Measurements from ENCODE around the gene ZNF335. TPM values are rescaled to one million over a fixed set of nuclear protein-coding genes. Genes with fewer than 3 reads are reported as not detected.
"Not testable (repeated sequence)": the region's sequence is repeated elsewhere in the genome, so short reads cannot be mapped to it uniquely, and the experiment has no call there.

The ZNF335 gene
- total and polyA plus RNA-seq, 2 donors (not counting 3 experiments of a cell fraction or from before 2014, with no cell fraction given) = 17.3 to 22.8 TPM

DNA sequence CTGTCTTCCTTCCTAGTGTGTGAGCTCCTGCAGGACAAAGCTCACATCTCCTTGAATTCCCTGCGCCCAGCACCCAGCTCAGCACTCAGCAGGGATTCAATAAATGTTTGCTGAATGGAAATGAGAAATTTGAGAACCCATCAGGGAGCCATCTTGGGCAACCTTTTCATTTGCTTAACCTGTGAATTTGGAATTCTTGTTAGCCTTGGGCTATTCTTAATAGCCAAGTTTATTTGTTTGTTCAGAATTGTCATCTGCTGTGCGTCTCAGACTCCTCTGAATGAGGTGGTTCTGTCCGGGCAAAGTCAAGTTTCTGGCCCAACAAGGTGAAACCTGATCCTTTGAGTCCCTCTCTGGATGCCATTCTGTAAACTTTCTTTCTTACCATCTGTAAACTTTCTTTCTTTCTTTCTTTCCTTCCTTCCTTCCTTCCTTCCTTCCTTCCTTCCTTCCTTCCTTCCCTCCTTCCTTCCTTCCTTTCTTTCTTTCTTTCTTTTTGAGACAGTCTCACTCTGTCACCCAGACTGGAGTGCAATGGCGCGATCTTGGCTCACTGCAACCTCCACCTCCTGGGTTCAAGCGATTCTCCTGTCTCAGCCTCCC lies 23.6 kb upstream of the ZNF335 start:
- H2AFZ ChIP-seq (ENCODE audit: low read depth, low read length); H3K79me2 ChIP-seq (ENCODE audit: control insufficient read depth, insufficient read depth, low read length); DNase-seq (ENCODE audit: low read depth, low spot score); H3K4me1 ChIP-seq (ENCODE audit: control insufficient read depth, extremely low read depth, insufficient read depth, low read length); H3K9ac ChIP-seq (replicated peaks; ENCODE audit: extremely low read depth, insufficient read depth, low read length); H4K20me1 ChIP-seq (replicated peaks; ENCODE audit: control insufficient read depth, extremely low read depth, insufficient read depth, low read length); dilution Hi-C loops (cut with MboI; ENCODE audit: extremely low pct_ligation_motif_present, low sequenced_read_pairs); intact Hi-C loops (cut with micrococcal nuclease); BruUV-seq (replicated peaks); H3K4me3 ChIP-seq (replicated peaks in 1 of 3; ENCODE audit: insufficient read depth in 1 of 3, low read depth in 1 of 3, low read length in 3 of 3); H3K27ac ChIP-seq (ENCODE audit: insufficient read depth, low read depth, low read length); H3K9me1 ChIP-seq (replicated peaks; ENCODE audit: control insufficient read depth, extremely low read depth, insufficient read depth, low read length); POLR2A ChIA-PET; H3K36me3 ChIP-seq (ENCODE audit: control insufficient read depth in 2 of 2, extremely low read depth in 1 of 2, insufficient read depth in 2 of 2, low read length in 2 of 2); FAIRE-seq; H3K4me2 ChIP-seq (ENCODE audit: insufficient read depth, low read length); H3K9me3 ChIP-seq (replicated peaks; ENCODE audit: control insufficient read depth, insufficient read depth, low read length): not testable (repeated sequence)
- peaks cover 5 to 17% of the 10 kb centered on the region in 2 experiments for H3K27me3 ChIP-seq (ENCODE audit: control insufficient read depth in 2 of 2, insufficient read depth in 2 of 2, low read length in 2 of 2)
- CTCF ChIA-PET = interaction anchor here (1.0 to 1.2 kb wide), 2 partner anchors 9 to 26 kb away, joined by 3 to 9 read pairs; no protein-coding TSS in a partner anchor

DNA sequence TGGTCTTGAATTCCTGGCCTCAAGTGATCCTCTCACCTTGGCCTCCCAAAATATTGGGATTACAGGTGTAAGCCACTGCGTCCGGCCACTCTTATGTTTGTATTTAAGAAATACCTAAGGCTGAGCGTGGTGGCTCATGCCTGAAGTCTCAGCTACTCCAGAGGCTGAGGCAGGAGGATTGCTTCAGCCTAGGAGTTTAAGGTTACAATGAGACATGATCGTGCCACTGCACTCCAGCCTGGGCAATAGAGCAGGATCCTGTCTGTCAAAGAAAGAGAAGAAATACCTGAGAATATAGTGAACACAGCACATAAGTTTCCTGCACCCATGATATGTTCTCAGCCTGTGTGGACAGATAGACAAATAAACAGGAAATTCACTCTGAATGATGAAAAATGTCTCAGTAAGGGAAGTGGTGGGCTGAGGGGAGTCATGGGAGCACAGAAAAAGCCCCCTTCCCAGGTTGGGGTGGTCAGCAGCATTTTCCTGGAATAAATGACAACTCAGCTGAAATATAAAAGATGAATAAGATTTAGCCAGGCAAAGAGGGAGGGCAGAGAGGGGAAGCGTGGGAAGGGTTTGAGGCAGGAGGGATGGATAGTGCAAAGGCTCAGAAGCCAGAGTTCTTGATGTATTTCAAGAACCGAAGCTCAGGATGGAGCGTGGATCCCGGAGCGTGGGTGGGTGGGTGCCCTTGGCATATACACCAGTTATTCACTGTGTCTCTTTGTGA lies 22.9 kb upstream of the ZNF335 start:
- no TSS peak for BruUV-seq (replicated peaks)
- Histone ChIP-seq H3K36me3 (ENCODE audit: control insufficient read depth in 2 of 2, extremely low read depth in 1 of 2, insufficient read depth in 2 of 2, low read length in 2 of 2) (no peaks in the 10 kb centered on the region), H3K4me3 (replicated peaks in 1 of 3; ENCODE audit: insufficient read depth in 1 of 3, low read depth in 1 of 3, low read length in 3 of 3) (no peak overlapping the region), H2AFZ (ENCODE audit: low read depth, low read length) (no peak overlapping the region), H4K20me1 (replicated peaks; ENCODE audit: control insufficient read depth, extremely low read depth, insufficient read depth, low read length) (no peaks in the 10 kb centered on the region), H3K27me3 (ENCODE audit: control insufficient read depth in 2 of 2, insufficient read depth in 2 of 2, low read length in 2 of 2) (peaks cover 0 to 17% of the 10 kb centered on the region in 2 experiments), H3K9ac (replicated peaks; ENCODE audit: extremely low read depth, insufficient read depth, low read length) (no peak overlapping the region), H3K9me1 (replicated peaks; ENCODE audit: control insufficient read depth, extremely low read depth, insufficient read depth, low read length) (no peaks in the 10 kb centered on the region), H3K27ac (ENCODE audit: insufficient read depth, low read depth, low read length) (no peak overlapping the region), H3K9me3 (replicated peaks; ENCODE audit: control insufficient read depth, insufficient read depth, low read length) (no peaks in the 10 kb centered on the region), H3K4me1 (ENCODE audit: control insufficient read depth, extremely low read depth, insufficient read depth, low read length) (no peaks in the 10 kb centered on the region), H3K79me2 (ENCODE audit: control insufficient read depth, insufficient read depth, low read length) (no peaks in the 10 kb centered on the region), H3K4me2 (ENCODE audit: insufficient read depth, low read length) (no peak overlapping the region)
- intact Hi-C loops (cut with micrococcal nuclease) (no loop called here), dilution Hi-C loops (cut with MboI; ENCODE audit: extremely low pct_ligation_motif_present, low sequenced_read_pairs) (no loop called here)
- DNase-seq (ENCODE audit: low read depth, low spot score) (no peak), FAIRE-seq (no peak)
- ChIA-PET CTCF (interaction anchor here (1.0 to 1.3 kb wide), 4 partner anchors 8 to 25 kb away, joined by 3 to 9 read pairs (median 3); no protein-coding TSS in a partner anchor), POLR2A (no interaction called here)
- no peak for TF ChIP-seq GATA2 (IDR thresholded peaks at IDR 0.05; ENCODE audit: insufficient read depth, insufficient read length, low read depth, low read length)
- TF ChIP-seq, protein P1, sequence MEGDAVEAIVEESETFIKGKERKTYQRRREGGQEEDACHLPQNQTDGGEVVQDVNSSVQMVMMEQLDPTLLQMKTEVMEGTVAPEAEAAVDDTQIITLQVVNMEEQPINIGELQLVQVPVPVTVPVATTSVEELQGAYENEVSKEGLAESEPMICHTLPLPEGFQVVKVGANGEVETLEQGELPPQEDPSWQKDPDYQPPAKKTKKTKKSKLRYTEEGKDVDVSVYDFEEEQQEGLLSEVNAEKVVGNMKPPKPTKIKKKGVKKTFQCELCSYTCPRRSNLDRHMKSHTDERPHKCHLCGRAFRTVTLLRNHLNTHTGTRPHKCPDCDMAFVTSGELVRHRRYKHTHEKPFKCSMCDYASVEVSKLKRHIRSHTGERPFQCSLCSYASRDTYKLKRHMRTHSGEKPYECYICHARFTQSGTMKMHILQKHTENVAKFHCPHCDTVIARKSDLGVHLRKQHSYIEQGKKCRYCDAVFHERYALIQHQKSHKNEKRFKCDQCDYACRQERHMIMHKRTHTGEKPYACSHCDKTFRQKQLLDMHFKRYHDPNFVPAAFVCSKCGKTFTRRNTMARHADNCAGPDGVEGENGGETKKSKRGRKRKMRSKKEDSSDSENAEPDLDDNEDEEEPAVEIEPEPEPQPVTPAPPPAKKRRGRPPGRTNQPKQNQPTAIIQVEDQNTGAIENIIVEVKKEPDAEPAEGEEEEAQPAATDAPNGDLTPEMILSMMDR (IDR thresholded peaks at IDR 0.05; ENCODE audit: extremely low read depth in 1 of 2, insufficient read depth in 1 of 2, low read depth in 1 of 2, low read length in 2 of 2) = no peak
- no peak for TF ChIP-seq EZH2 (IDR thresholded peaks at IDR 0.05; ENCODE audit: borderline replicate concordance, low read depth, low read length, severe bottlenecking)
- TF ChIP-seq POLR2A (IDR thresholded peaks at IDR 0.05; ENCODE audit: low read depth, low read length) = no peak
- TF ChIP-seq, protein P2, sequence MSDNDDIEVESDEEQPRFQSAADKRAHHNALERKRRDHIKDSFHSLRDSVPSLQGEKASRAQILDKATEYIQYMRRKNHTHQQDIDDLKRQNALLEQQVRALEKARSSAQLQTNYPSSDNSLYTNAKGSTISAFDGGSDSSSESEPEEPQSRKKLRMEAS (IDR thresholded peaks at IDR 0.05; ENCODE audit: insufficient read depth, insufficient read length) = no peak
- TF ChIP-seq JUN (IDR thresholded peaks at IDR 0.05; ENCODE audit: borderline replicate concordance, insufficient read depth, insufficient read length, low read depth) = no peak
